ENCODE data around the gene CAMKK2.

GRCh38 chr12:121285856-121286255, 10.7 kb downstream of the CAMKK2 start:
- TF ChIP-seq EZH2 (IDR thresholded peaks at IDR 0.05; ENCODE audit: insufficient read depth, poor library complexity, severe bottlenecking) (no peak), EZH2phosphoT487 (IDR thresholded peaks at IDR 0.05; ENCODE audit: insufficient read depth, low read depth) (no peak)
